Mesendoderm (in vitro differentiated cells): Measurements from ENCODE around the gene RNPS1.
A peak's percentile ranks its signal among the peaks of the same experiment; 100 is the strongest.

Experiments
- DNase-seq: peaks from one replicate; pipeline ENCODE4 v3.0.0; 2013
- H2AK5ac ChIP-seq: 2 replicates; pipeline ENCODE4 v1.6.1; 2013; ENCODE audit warnings: low read length, inconsistent platforms
- H2BK120ac ChIP-seq: 2 replicates; pipeline ENCODE4 v1.6.1; 2013; ENCODE audit warnings: low read depth, mild to moderate bottlenecking, low read length, moderate library complexity, mixed read lengths
- H2BK15ac ChIP-seq: replicated peaks from 2 replicates; pipeline ENCODE4 v1.6.1; 2013; ENCODE audit warnings: low read depth, mild to moderate bottlenecking, moderate library complexity
- H2BK5ac ChIP-seq: 2 replicates; pipeline ENCODE4 v1.6.1; 2013; ENCODE audit warnings: low read length, inconsistent platforms
- H3K18ac ChIP-seq: 2 replicates; pipeline ENCODE4 v1.6.1; 2013; ENCODE audit warnings: mild to moderate bottlenecking, low read length, mixed read lengths
- H3K23ac ChIP-seq: one replicate; pipeline ENCODE4 v1.6.1; 2013; ENCODE audit warnings: low read length
- H3K27ac ChIP-seq: 2 replicates; pipeline ENCODE4 v1.5.1; 2013; ENCODE audit warnings: low read depth, mild to moderate bottlenecking, inconsistent platforms, low read length, moderate library complexity
- H3K27me3 ChIP-seq: 2 replicates; pipeline ENCODE4 v1.6.1; 2013; ENCODE audit warnings: low read length, control low read depth, mild to moderate bottlenecking, inconsistent platforms; ENCODE audit not compliant: insufficient read depth, poor library complexity
- H3K36me3 ChIP-seq: 2 replicates; pipeline ENCODE4 v1.6.1; 2013; ENCODE audit warnings: low read length, inconsistent platforms; ENCODE audit not compliant: control insufficient read depth, insufficient read depth
- H3K4ac ChIP-seq: one replicate; pipeline ENCODE4 v1.6.1; 2013; ENCODE audit warnings: low read depth, mild to moderate bottlenecking, low read length, moderate library complexity
- H3K4me1 ChIP-seq: 2 replicates; pipeline ENCODE4 v1.6.1; 2013; ENCODE audit warnings: low read depth, low read length, inconsistent platforms; ENCODE audit not compliant: control insufficient read depth
- H3K4me2 ChIP-seq: 2 replicates; pipeline ENCODE4 v1.6.1; 2013; ENCODE audit warnings: low read length
- H3K4me3 ChIP-seq: 2 replicates; pipeline ENCODE4 v1.5.1; 2013; ENCODE audit warnings: mild to moderate bottlenecking, low read length
- H3K56ac ChIP-seq: one replicate; pipeline ENCODE4 v1.6.1; 2013; ENCODE audit warnings: low read length
- H3K79me1 ChIP-seq: 2 replicates; pipeline ENCODE4 v1.6.1; 2013; ENCODE audit warnings: low read length, inconsistent platforms
- H3K79me2 ChIP-seq: 2 replicates; pipeline ENCODE4 v1.6.1; 2013; ENCODE audit warnings: mild to moderate bottlenecking, low read length; ENCODE audit not compliant: control insufficient read depth, insufficient read depth
- H3K9ac ChIP-seq: 2 replicates; pipeline ENCODE4 v1.6.1; 2013; ENCODE audit warnings: low read length, inconsistent platforms
- H4K5ac ChIP-seq: one replicate; pipeline ENCODE4 v1.6.1; 2013; ENCODE audit warnings: low read length
- H4K8ac ChIP-seq: one replicate; pipeline ENCODE4 v1.6.1; 2013; ENCODE audit warnings: low read depth, mild to moderate bottlenecking, control low read depth, low read length, moderate library complexity
- WGBS: extraction: QIAGEN DNeasy Blood & Tissue Kit; methylation state at CpG from one replicate; pipeline ENCODE4 v1.1.7; 2013; ENCODE audit warnings: low lambda C conversion rate, missing lambda C conversion rate; ENCODE audit not compliant: insufficient coverage; ENCODE audit errors: extremely low coverage; 5-methylcytosine and 5-hydroxymethylcytosine counted together

Gene RNPS1

DNA sequence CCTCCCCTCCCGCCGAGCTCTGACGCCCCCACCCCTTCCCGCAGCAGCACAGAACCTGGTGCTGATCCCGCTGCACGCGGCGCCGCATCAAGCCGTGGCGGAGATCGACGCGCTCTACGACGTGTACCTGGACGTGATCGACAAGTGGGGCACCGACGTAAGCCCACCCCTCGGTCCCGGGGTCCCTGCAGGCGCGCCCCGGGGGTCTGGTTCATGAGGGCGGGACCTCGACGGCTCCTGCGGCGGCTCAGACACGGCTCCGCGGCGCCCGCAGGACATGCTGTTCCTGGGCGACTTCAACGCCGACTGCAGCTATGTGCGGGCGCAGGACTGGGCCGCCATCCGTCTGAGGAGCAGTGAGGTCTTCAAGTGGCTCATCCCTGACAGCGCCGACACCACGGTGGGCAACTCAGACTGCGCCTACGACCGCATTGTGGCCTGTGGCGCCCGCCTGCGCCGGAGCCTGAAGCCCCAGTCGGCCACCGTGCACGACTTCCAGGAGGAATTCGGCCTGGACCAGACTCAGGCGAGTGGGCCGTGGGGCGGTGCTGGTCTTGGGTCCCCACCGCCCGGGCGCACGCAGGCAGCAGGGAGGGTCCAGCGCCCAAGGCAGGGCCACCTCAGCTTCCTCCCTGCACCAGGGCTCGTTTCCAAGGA lies 30.3 kb downstream of the RNPS1 start:
- Histone ChIP-seq H2BK15ac (no peak overlapping the region), H3K18ac (no peak overlapping the region), H3K9ac (no peak overlapping the region), H2BK120ac (no peak overlapping the region), H2AK5ac (no peak overlapping the region), H3K79me1 (no peaks in the 10 kb centered on the region), H3K36me3 (no peaks in the 10 kb centered on the region), H4K5ac (no peak overlapping the region), H3K27me3 (peaks cover 3% of the 10 kb centered on the region), H3K56ac (peak overlapping the region; percentile 26), H3K4me1 (no peaks in the 10 kb centered on the region), H4K8ac (no peak overlapping the region), H3K79me2 (no peaks in the 10 kb centered on the region), H3K4ac (no peak overlapping the region), H2BK5ac (no peak overlapping the region), H3K27ac (no peak overlapping the region), H3K23ac (no peak overlapping the region), H3K4me2 (no peak overlapping the region), H3K4me3 (no peak overlapping the region)
- peak; percentile 32 for DNase-seq
- no CpG with 5 or more reads among the region's 65 CpGs for WGBS

DNA sequence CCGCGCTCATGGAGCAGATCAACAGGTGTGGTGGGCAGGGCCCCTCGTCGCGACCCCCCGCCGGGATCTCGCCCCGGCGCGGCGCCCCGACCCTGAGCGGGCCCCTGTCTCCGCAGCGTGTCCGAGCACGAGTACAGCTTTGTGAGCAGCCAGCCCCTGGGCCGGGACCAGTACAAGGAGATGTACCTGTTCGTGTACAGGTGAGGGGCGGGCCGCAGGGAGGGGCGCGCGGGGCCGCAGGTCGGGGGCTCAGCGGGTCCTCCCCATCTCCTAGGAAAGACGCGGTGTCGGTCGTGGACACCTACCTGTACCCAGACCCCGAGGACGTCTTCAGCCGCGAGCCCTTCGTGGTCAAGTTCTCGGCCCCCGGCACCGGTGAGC lies 30.8 kb downstream of the RNPS1 start:
- Histone ChIP-seq H3K18ac (no peak overlapping the region), H3K9ac (no peak overlapping the region), H2BK5ac (no peak overlapping the region), H3K79me1 (no peaks in the 10 kb centered on the region), H2BK120ac (no peak overlapping the region), H3K56ac (peak overlapping the region; percentile 25), H3K79me2 (no peaks in the 10 kb centered on the region), H3K36me3 (no peaks in the 10 kb centered on the region), H3K4me1 (no peaks in the 10 kb centered on the region), H3K4me2 (no peak overlapping the region), H4K5ac (no peak overlapping the region), H3K4ac (no peak overlapping the region), H2AK5ac (no peak overlapping the region), H3K27ac (no peak overlapping the region), H3K27me3 (peaks cover 3% of the 10 kb centered on the region), H4K8ac (no peak overlapping the region), H2BK15ac (no peak overlapping the region), H3K23ac (no peak overlapping the region), H3K4me3 (no peak overlapping the region)
- no CpG with 5 or more reads among the region's 40 CpGs for WGBS
- DNase-seq: no peak

DNA sequence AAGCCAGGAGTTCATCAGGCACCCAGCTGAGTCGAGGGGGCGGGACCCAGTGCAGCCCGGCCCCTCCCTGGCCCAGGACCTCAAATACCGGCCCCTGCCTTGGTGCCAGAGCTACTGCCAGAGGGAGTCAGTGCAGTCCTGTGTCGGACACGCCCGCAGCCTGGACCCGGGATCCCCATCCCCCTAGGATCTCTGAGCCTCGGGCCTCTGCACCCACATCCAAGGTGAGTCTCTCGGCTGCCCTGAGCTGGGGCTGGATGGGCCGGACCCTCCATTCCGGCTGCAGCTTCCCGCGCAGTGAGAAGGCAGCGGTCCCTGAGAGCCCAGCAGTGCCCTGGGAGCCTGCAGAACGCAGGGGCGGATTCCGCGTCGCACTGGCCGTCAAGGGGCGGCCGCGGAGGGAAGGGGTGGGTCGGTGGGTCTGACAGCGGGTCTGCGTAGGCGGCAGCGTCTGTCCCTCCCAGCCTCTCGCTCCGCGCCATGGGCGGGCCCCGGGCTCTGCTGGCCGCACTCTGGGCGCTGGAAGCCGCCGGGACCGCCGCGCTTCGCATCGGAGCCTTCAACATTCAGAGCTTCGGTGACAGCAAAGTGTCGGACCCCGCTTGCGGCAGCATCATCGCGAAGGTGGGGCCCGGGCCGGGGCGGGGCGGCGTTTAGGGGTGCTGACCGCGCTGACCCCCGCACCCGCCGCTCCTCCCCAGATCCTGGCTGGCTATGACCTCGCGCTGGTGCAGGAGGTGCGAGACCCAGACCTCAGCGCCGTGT lies 31.4 kb downstream of the RNPS1 start, which contains the start of gene DNASE1L2:
Gene DNASE1L2, plus strand, starts transcription at position 108 of the 765 bp plus-strand sequence. Its CDS starts 373 bp downstream, at position 481.
- H3K9ac ChIP-seq: peak within 1 kb of the TSS; percentile 38
- no peak within 1 kb of the TSS for H4K8ac ChIP-seq
- no peaks in the 10 kb centered on the region for H3K4me1 ChIP-seq
- no peaks in the 10 kb centered on the region for H3K36me3 ChIP-seq
- WGBS: no CpG with 5 or more reads among the region's 64 CpGs
- no peak within 1 kb of the TSS for H3K18ac ChIP-seq
- H2BK120ac ChIP-seq: no peak within 1 kb of the TSS
- no peaks in the 10 kb centered on the region for H3K79me1 ChIP-seq
- peak within 1 kb of the TSS; percentile 64 for H3K56ac ChIP-seq
- H3K4me3 ChIP-seq: no peak within 1 kb of the TSS
- H3K4ac ChIP-seq: no peak within 1 kb of the TSS
- no peak within 1 kb of the TSS for H4K5ac ChIP-seq
- H3K79me2 ChIP-seq: no peaks in the 10 kb centered on the region
- peaks cover 3% of the 10 kb centered on the region for H3K27me3 ChIP-seq
- no peak within 1 kb of the TSS for H3K23ac ChIP-seq
- DNase-seq: peak; percentile 56
- no peak within 1 kb of the TSS for H2AK5ac ChIP-seq
- no peak within 1 kb of the TSS for H2BK15ac ChIP-seq
- H3K27ac ChIP-seq: no peak within 1 kb of the TSS
- H2BK5ac ChIP-seq: no peak within 1 kb of the TSS
- peak within 1 kb of the TSS; percentile 7 for H3K4me2 ChIP-seq

DNA sequence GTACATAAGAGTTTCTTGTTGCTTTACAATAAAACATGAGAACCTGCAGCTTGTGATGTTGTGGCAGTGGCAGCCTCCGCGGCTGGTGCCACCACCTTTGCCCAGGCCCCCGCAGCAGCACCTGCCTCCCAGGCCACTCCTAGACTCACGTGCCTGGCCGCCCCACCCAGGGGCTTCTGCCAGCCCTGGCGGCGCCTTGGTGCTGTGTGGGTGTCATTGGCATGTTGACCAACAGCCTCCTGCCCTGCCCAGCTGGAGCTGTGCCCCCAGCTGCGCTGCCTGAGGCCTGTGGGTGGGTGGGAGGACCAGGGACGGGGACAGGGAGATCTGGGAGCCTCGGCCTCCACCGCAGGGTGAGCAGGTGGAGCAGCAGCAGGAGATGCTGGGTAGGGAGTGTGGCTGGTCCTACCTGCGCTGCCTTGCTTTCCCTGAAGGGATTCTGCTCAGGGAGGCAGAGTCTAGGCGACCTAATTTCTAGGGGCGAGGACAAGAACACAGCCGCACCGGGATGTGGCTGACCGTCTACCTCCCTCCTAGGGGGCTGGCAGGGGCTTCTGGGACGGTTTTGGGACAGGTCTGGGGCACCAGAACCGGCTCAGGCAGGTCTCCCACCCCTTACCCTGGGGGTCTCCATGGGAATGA lies 32.1 kb downstream of the RNPS1 start:
- no peak overlapping the region for H2BK120ac ChIP-seq
- H4K8ac ChIP-seq: no peak overlapping the region
- H3K4me1 ChIP-seq: no peaks in the 10 kb centered on the region
- no peak overlapping the region for H3K9ac ChIP-seq
- H3K36me3 ChIP-seq: no peaks in the 10 kb centered on the region
- no peak overlapping the region for H3K56ac ChIP-seq
- no peak overlapping the region for H3K4me3 ChIP-seq
- no peak overlapping the region for H2BK5ac ChIP-seq
- WGBS: no CpG with 5 or more reads among the region's 19 CpGs
- H3K79me1 ChIP-seq: no peaks in the 10 kb centered on the region
- no peak overlapping the region for H2AK5ac ChIP-seq
- H3K27ac ChIP-seq: no peak overlapping the region
- H2BK15ac ChIP-seq: no peak overlapping the region
- no peak overlapping the region for H3K18ac ChIP-seq
- H3K79me2 ChIP-seq: no peaks in the 10 kb centered on the region
- no peak overlapping the region for H3K4ac ChIP-seq
- peaks cover 3% of the 10 kb centered on the region for H3K27me3 ChIP-seq
- no peak overlapping the region for H3K23ac ChIP-seq
- DNase-seq: no peak
- no peak overlapping the region for H4K5ac ChIP-seq
- no peak overlapping the region for H3K4me2 ChIP-seq

GRCh38 chr16:2235234-2235651 lies 32.7 kb downstream of the RNPS1 start:
- Histone ChIP-seq H2AK5ac (no peak overlapping the region), H3K36me3 (no peaks in the 10 kb centered on the region)
- no CpG with 5 or more reads among the region's 28 CpGs for WGBS

More at GRCh38 chr16:2235234-2235651, 32.7 kb downstream of the RNPS1 start:
- Histone ChIP-seq H2BK120ac (no peak overlapping the region), H3K4me3 (no peak overlapping the region), H4K8ac (no peak overlapping the region), H3K27ac (no peak overlapping the region), H3K23ac (no peak overlapping the region), H2BK5ac (no peak overlapping the region), H3K27me3 (peaks cover 3% of the 10 kb centered on the region), H3K18ac (no peak overlapping the region), H3K79me1 (no peaks in the 10 kb centered on the region), H3K56ac (no peak overlapping the region), H3K4ac (no peak overlapping the region), H3K79me2 (no peaks in the 10 kb centered on the region), H3K4me1 (no peaks in the 10 kb centered on the region), H2BK15ac (no peak overlapping the region), H3K9ac (no peak overlapping the region), H4K5ac (no peak overlapping the region), H3K4me2 (no peak overlapping the region)
- DNase-seq: no peak
